ENCODE data around the gene STAB2.

STAB2 gene

GRCh38 chr12:103589517-103589916, 2.4 kb downstream of the STAB2 start:
- Histone ChIP-seq H3K9me3 (ENCODE audit: control insufficient read depth, low read length) (no peaks in the 10 kb centered on the region), H3K4me1 (ENCODE audit: control insufficient read depth, insufficient read depth, low read length) (no peaks in the 10 kb centered on the region), H3K9ac (ENCODE audit: low read length) (no peak overlapping the region), H3K4me3 (ENCODE audit: low read length) (no peak overlapping the region), H3K36me3 (ENCODE audit: control insufficient read depth, insufficient read depth, low read length) (no peaks in the 10 kb centered on the region), H3K27me3 (ENCODE audit: control insufficient read depth, insufficient read depth, low read length) (no peaks in the 10 kb centered on the region)

GRCh38 chr12:103590271-103590670, 3.2 kb downstream of the STAB2 start:
- no peaks in the 10 kb centered on the region for H3K36me3 ChIP-seq (ENCODE audit: control insufficient read depth, insufficient read depth, low read length)

GRCh38 chr12:103596981-103597380, 9.9 kb downstream of the STAB2 start:
- no peak overlapping the region for H3K9ac ChIP-seq (ENCODE audit: low read length)
- H3K36me3 ChIP-seq (ENCODE audit: control insufficient read depth, insufficient read depth, low read length), result no peaks in the 10 kb centered on the region
- H3K4me3 ChIP-seq (ENCODE audit: low read length), result no peak overlapping the region
- H3K4me1 ChIP-seq (ENCODE audit: control insufficient read depth, insufficient read depth, low read length), result no peaks in the 10 kb centered on the region
- no peaks in the 10 kb centered on the region for H3K27me3 ChIP-seq (ENCODE audit: control insufficient read depth, insufficient read depth, low read length)
- no peaks in the 10 kb centered on the region for H3K9me3 ChIP-seq (ENCODE audit: control insufficient read depth, low read length)

More at GRCh38 chr12:103590271-103590670, 3.2 kb downstream of the STAB2 start:
- Histone ChIP-seq H3K9ac (ENCODE audit: low read length) (no peak overlapping the region), H3K4me3 (ENCODE audit: low read length) (no peak overlapping the region), H3K27me3 (ENCODE audit: control insufficient read depth, insufficient read depth, low read length) (no peaks in the 10 kb centered on the region), H3K9me3 (ENCODE audit: control insufficient read depth, low read length) (no peaks in the 10 kb centered on the region), H3K4me1 (ENCODE audit: control insufficient read depth, insufficient read depth, low read length) (no peaks in the 10 kb centered on the region)

GRCh38 chr12:103599274-103599673, 12.2 kb downstream of the STAB2 start:
- no peaks in the 10 kb centered on the region for H3K36me3 ChIP-seq (ENCODE audit: control insufficient read depth, insufficient read depth, low read length)
- no peak overlapping the region for H3K4me3 ChIP-seq (ENCODE audit: low read length)
- no peaks in the 10 kb centered on the region for H3K27me3 ChIP-seq (ENCODE audit: control insufficient read depth, insufficient read depth, low read length)
- H3K9me3 ChIP-seq (ENCODE audit: control insufficient read depth, low read length), result no peaks in the 10 kb centered on the region
- H3K4me1 ChIP-seq (ENCODE audit: control insufficient read depth, insufficient read depth, low read length), result no peaks in the 10 kb centered on the region
- H3K9ac ChIP-seq (ENCODE audit: low read length), result no peak overlapping the region

GRCh38 chr12:103600967-103601728, 14.1 kb downstream of the STAB2 start:
- Histone ChIP-seq H3K9me3 (ENCODE audit: control insufficient read depth, low read length) (no peaks in the 10 kb centered on the region), H3K27me3 (ENCODE audit: control insufficient read depth, insufficient read depth, low read length) (no peaks in the 10 kb centered on the region), H3K4me1 (ENCODE audit: control insufficient read depth, insufficient read depth, low read length) (no peaks in the 10 kb centered on the region), H3K9ac (ENCODE audit: low read length) (no peak overlapping the region), H3K36me3 (ENCODE audit: control insufficient read depth, insufficient read depth, low read length) (no peaks in the 10 kb centered on the region), H3K4me3 (ENCODE audit: low read length) (no peak overlapping the region)

GRCh38 chr12:103620395-103620794, 33.3 kb downstream of the STAB2 start:
- H3K4me1 ChIP-seq (ENCODE audit: control insufficient read depth, insufficient read depth, low read length), result no peaks in the 10 kb centered on the region
- H3K36me3 ChIP-seq (ENCODE audit: control insufficient read depth, insufficient read depth, low read length), result no peaks in the 10 kb centered on the region
- H3K9me3 ChIP-seq (ENCODE audit: control insufficient read depth, low read length), result no peaks in the 10 kb centered on the region
- H3K27me3 ChIP-seq (ENCODE audit: control insufficient read depth, insufficient read depth, low read length), result no peaks in the 10 kb centered on the region
- H3K9ac ChIP-seq (ENCODE audit: low read length), result no peak overlapping the region
- H3K4me3 ChIP-seq (ENCODE audit: low read length), result no peak overlapping the region

GRCh38 chr12:103623716-103624115, 36.6 kb downstream of the STAB2 start:
- Histone ChIP-seq H3K9ac (ENCODE audit: low read length) (no peak overlapping the region), H3K36me3 (ENCODE audit: control insufficient read depth, insufficient read depth, low read length) (no peaks in the 10 kb centered on the region), H3K27me3 (ENCODE audit: control insufficient read depth, insufficient read depth, low read length) (no peaks in the 10 kb centered on the region), H3K4me3 (ENCODE audit: low read length) (no peak overlapping the region), H3K9me3 (ENCODE audit: control insufficient read depth, low read length) (no peaks in the 10 kb centered on the region), H3K4me1 (ENCODE audit: control insufficient read depth, insufficient read depth, low read length) (no peaks in the 10 kb centered on the region)

- H3K4me1 ChIP-seq (ENCODE audit: control insufficient read depth, insufficient read depth, low read length), result no peaks in the 10 kb centered on the region
- H3K9me3 ChIP-seq (ENCODE audit: control insufficient read depth, low read length), result no peaks in the 10 kb centered on the region
- H3K4me3 ChIP-seq (ENCODE audit: low read length), result no peak overlapping the region
Observed at GRCh38 chr12:103626498-103626897, 39.4 kb downstream of the STAB2 start.

GRCh38 chr12:103627189-103627855, 40.2 kb downstream of the STAB2 start:
- Histone ChIP-seq H3K9ac (ENCODE audit: low read length) (no peak overlapping the region), H3K36me3 (ENCODE audit: control insufficient read depth, insufficient read depth, low read length) (no peaks in the 10 kb centered on the region), H3K4me3 (ENCODE audit: low read length) (no peak overlapping the region), H3K4me1 (ENCODE audit: control insufficient read depth, insufficient read depth, low read length) (no peaks in the 10 kb centered on the region), H3K27me3 (ENCODE audit: control insufficient read depth, insufficient read depth, low read length) (no peaks in the 10 kb centered on the region), H3K9me3 (ENCODE audit: control insufficient read depth, low read length) (no peaks in the 10 kb centered on the region)

More at GRCh38 chr12:103626498-103626897, 39.4 kb downstream of the STAB2 start:
- H3K9ac ChIP-seq (ENCODE audit: low read length), result no peak overlapping the region
- H3K36me3 ChIP-seq (ENCODE audit: control insufficient read depth, insufficient read depth, low read length), result no peaks in the 10 kb centered on the region
- H3K27me3 ChIP-seq (ENCODE audit: control insufficient read depth, insufficient read depth, low read length), result no peaks in the 10 kb centered on the region

- no peaks in the 10 kb centered on the region for H3K9me3 ChIP-seq (ENCODE audit: control insufficient read depth, low read length)
- H3K4me3 ChIP-seq (ENCODE audit: low read length), result no peak overlapping the region
- no peaks in the 10 kb centered on the region for H3K27me3 ChIP-seq (ENCODE audit: control insufficient read depth, insufficient read depth, low read length)
- H3K9ac ChIP-seq (ENCODE audit: low read length), result no peak overlapping the region
- no peaks in the 10 kb centered on the region for H3K4me1 ChIP-seq (ENCODE audit: control insufficient read depth, insufficient read depth, low read length)
- H3K36me3 ChIP-seq (ENCODE audit: control insufficient read depth, insufficient read depth, low read length), result no peaks in the 10 kb centered on the region
Observed at GRCh38 chr12:103632554-103633216, 45.6 kb downstream of the STAB2 start.

- Histone ChIP-seq H3K36me3 (ENCODE audit: control insufficient read depth, insufficient read depth, low read length) (no peaks in the 10 kb centered on the region), H3K4me1 (ENCODE audit: control insufficient read depth, insufficient read depth, low read length) (no peaks in the 10 kb centered on the region), H3K4me3 (ENCODE audit: low read length) (no peak overlapping the region), H3K9ac (ENCODE audit: low read length) (no peak overlapping the region), H3K27me3 (ENCODE audit: control insufficient read depth, insufficient read depth, low read length) (no peaks in the 10 kb centered on the region), H3K9me3 (ENCODE audit: control insufficient read depth, low read length) (no peaks in the 10 kb centered on the region)
Observed at GRCh38 chr12:103634732-103635131, 47.7 kb downstream of the STAB2 start.

GRCh38 chr12:103635419-103635818, 48.3 kb downstream of the STAB2 start:
- H3K4me3 ChIP-seq (ENCODE audit: low read length), result no peak overlapping the region
- no peak overlapping the region for H3K9ac ChIP-seq (ENCODE audit: low read length)
- H3K27me3 ChIP-seq (ENCODE audit: control insufficient read depth, insufficient read depth, low read length), result no peaks in the 10 kb centered on the region
- no peaks in the 10 kb centered on the region for H3K9me3 ChIP-seq (ENCODE audit: control insufficient read depth, low read length)
- H3K4me1 ChIP-seq (ENCODE audit: control insufficient read depth, insufficient read depth, low read length), result no peaks in the 10 kb centered on the region
- no peaks in the 10 kb centered on the region for H3K36me3 ChIP-seq (ENCODE audit: control insufficient read depth, insufficient read depth, low read length)

Measured in mucosa of stomach (tissue), 1 donor.